Esophagus muscularis mucosa (tissue), 4 donors: Measurements from ENCODE around the gene OR7A17.

Experiments
- CTCF ChIP-seq, 3 experiments: fragments of 200-600 bp in 2 of 3; fragments of 450-650 bp in 1 of 3; sonication (generic) in 2 of 3; IDR thresholded peaks; one replicate each; pipeline ENCODE4 v1.5.1; 2017 to 2019; ENCODE audit warnings: antibody characterized with exemption in 3 of 3, mild to moderate bottlenecking in 2 of 3, moderate library complexity in 1 of 3
- EP300 ChIP-seq: sonication (generic); formaldehyde crosslinking; IDR thresholded peaks from one replicate; pipeline ENCODE4 v1.6.1; 2017; ENCODE audit warnings: antibody characterized with exemption
- POLR2A ChIP-seq: fragments of 450-650 bp; IDR thresholded peaks from one replicate; pipeline ENCODE4 v1.6.1; 2017; ENCODE audit warnings: antibody characterized with exemption, moderate library complexity, mild to moderate bottlenecking, low read depth
- POLR2AphosphoS5 ChIP-seq, 2 donors: sonication (generic); formaldehyde crosslinking; IDR thresholded peaks; one replicate each; pipeline ENCODE4 v1.6.1; 2017; ENCODE audit warnings: antibody characterized with exemption in 2 of 2

DNA sequence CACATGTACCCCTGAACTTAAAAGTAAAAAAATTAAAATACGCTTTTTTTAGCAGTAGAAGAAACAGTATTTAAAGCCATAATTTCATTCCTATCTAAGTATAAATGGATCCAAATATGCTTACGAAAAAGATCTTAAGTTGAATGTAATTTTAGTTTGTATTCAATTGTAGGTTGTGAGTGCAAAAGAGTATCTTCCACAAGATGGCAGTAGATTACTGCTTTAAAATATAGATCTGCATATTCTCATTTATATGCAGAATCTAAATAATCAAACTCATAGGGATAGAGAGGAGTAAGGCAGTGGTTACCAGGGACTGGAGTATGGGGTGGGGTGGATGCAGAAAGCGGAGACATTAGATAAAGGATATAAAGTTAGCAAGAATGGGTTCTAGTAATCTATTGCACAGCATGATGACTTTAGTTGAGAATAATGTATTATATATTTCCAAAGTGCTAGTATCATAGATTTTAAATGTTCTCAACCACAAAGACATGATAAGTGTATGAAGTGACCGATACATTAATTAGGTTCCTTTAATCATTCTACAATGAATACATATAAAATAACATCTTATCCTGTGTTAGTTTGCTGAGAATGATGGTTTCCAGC, 14.2 kb downstream of the OR7A17 start:
- TF ChIP-seq CTCF (IDR thresholded peaks at IDR 0.05) (peak in 2 of 3 experiments; percentile 14 to 25), POLR2A (no peak), EP300 (no peak), POLR2AphosphoS5 (IDR thresholded peaks at IDR 0.05) (no peak)
